ENCODE results near the gene YIF1A. TPM values are rescaled to one million over a fixed set of nuclear protein-coding genes. Genes with fewer than 3 reads are reported as not detected.

The YIF1A gene
- total RNA-seq, 1 donor from 2014 or later, result 32.4 TPM

DNA sequence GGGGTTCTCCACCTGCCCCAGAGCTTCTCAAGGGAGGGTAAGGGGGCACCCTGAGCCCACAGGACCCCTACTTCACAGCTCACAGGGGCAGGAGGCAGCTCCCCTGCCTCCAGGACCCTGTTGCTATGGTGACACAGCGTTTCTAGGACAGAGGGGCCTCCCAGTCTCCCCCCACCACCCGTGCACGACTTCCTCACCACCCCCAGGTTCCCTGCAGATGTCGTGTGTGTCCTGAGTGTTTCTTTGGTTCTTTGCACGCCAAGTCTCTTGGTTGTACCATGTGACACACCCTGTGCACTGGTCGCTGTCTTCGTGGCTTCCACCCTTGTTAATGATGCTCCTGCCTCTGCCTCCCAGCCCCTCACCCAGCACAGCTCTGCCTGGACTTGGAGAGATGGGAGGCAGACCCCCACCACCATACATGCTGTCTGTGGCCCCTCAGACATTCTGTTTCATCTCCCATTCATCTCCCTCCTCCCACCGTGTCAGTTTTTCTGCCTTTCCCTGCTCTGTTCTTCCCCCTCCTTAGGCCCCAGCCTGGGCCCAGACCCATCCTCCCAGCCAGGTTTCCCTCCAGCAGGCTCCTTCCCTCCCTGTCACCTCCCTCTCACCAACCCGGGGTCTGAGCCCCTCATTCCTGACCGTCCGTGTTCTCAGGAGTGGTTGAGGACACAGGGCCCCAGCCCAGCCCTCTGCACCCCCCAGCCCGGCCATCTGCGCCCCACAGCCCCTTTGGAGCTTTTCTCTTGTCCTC lies 45.0 kb downstream of the YIF1A start:
- no peak for DNase-seq

- no peak for DNase-seq
Observed at GRCh38 chr11:66242095-66242765, 46.7 kb downstream of the YIF1A start.

DNA sequence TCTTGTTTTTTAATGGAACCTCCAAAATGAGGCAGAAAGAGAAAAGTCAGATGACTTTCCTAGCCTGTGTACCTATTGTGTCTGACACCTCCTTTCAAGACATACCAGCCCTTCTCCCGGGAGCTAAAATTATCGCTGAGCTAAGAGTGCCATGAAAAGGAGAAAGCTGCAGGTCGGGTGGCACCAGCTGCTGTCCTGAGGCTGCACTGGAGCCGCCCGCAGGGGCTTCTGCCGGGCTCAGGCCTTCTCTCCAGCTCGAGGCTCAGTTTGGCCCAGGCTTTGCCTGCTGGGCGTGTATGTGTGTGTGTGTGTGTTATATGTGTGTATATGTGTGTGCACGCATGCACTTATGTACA lies 48.2 kb downstream of the YIF1A start:
- no peak for DNase-seq

- no peak for DNase-seq
Observed at GRCh38 chr11:66239998-66240780, 48.8 kb downstream of the YIF1A start.

- DNase-seq, result no peak
Observed at GRCh38 chr11:66239511-66239910, 49.4 kb downstream of the YIF1A start.

GRCh38 chr11:66238786-66239413 lies 50.0 kb downstream of the YIF1A start:
- DNase-seq, result no peak

GRCh38 chr11:66237867-66238266 lies 51.1 kb downstream of the YIF1A start:
- DNase-seq, result no peak

GRCh38 chr11:66235141-66235540 lies 53.8 kb downstream of the YIF1A start:
- DNase-seq, result no peak

Other genes with a start within 250 kb of the YIF1A start
- gene GAL3ST3, start 240.0 kb downstream of the YIF1A start, total RNA-seq, result 14.0 TPM
- 88.6 TPM for gene SF3B2, start 236.8 kb downstream of the YIF1A start, total RNA-seq
- 34.5 TPM for gene PACS1, start 218.9 kb downstream of the YIF1A start, total RNA-seq
- 31.5 TPM for gene KLC2, start 31.4 kb downstream of the YIF1A start, total RNA-seq
- 28.9 TPM for gene RAB1B, start 20.5 kb downstream of the YIF1A start, total RNA-seq
- 33.1 TPM for gene CNIH2, start 11.0 kb downstream of the YIF1A start, total RNA-seq
- gene TMEM151A, start 2.8 kb upstream of the YIF1A start, total RNA-seq, result 6.4 TPM
- gene CD248, start 27.9 kb upstream of the YIF1A start, total RNA-seq, result 1.1 TPM
- gene RIN1, start 47.3 kb upstream of the YIF1A start, total RNA-seq, result 0.47 TPM
- 17.6 TPM for gene BRMS1, start 56.0 kb upstream of the YIF1A start, total RNA-seq
- 63.2 TPM for gene B4GAT1, start 58.5 kb upstream of the YIF1A start, total RNA-seq
- gene SLC29A2, start 82.6 kb upstream of the YIF1A start, total RNA-seq, result 1.4 TPM
- gene NPAS4, start 131.9 kb upstream of the YIF1A start, total RNA-seq, result 0.16 TPM
- 13.9 TPM for gene MRPL11, start 149.7 kb upstream of the YIF1A start, total RNA-seq
- gene PELI3, start 177.8 kb upstream of the YIF1A start, total RNA-seq, result 19.5 TPM
- gene DPP3, start 191.3 kb upstream of the YIF1A start, total RNA-seq, result 35.2 TPM
- 43.2 TPM for gene BBS1, start 221.5 kb upstream of the YIF1A start, total RNA-seq

Measured in occipital lobe (tissue), 2 donors.